Testis (tissue), 2 donors: Measurements from ENCODE around the gene BICC1.

Experiments
- CTCF ChIP-seq, 3 experiments: fragments of 450-650 bp in 2 of 3; fragments of 200-600 bp in 1 of 3; sonication (generic) in 1 of 3; IDR thresholded peaks; one replicate each; pipeline ENCODE4 v1.5.1; 2016 to 2019; ENCODE audit warnings: antibody characterized with exemption in 3 of 3, mild to moderate bottlenecking in 2 of 3, moderate library complexity in 1 of 3
- POLR2A ChIP-seq: fragments of 450-650 bp; IDR thresholded peaks from one replicate; pipeline ENCODE4 v1.6.1; 2017; ENCODE audit warnings: antibody characterized with exemption, mild to moderate bottlenecking, moderate library complexity

- TF ChIP-seq CTCF (IDR thresholded peaks at IDR 0.05), result no peak
- TF ChIP-seq POLR2A, result no peak
These were observed 314.0 kb downstream of the BICC1 start for GRCh38 chr10:58826694-58827093.
